HepG2 (cell line): ENCODE results near the gene ZFP36L2. TPM values are rescaled to one million over a fixed set of nuclear protein-coding genes. Genes with fewer than 3 reads are reported as not detected.

Source experiments
- ATF7-NPFF ChIP-seq: sonication (generic); formaldehyde crosslinking; IDR thresholded peaks from 2 replicates; pipeline ENCODE4 v1.8.1; 2023; ENCODE audit warnings: mild to moderate bottlenecking, low read depth, missing genetic modification reagents, moderate library complexity
- KAT2B ChIP-seq: fragments of 150-350 bp; IDR thresholded peaks from 2 replicates; pipeline ENCODE4 v1.6.1; 2014; ENCODE audit warnings: low read depth, low read length, borderline replicate concordance
- MAFK ChIP-seq, 2 experiments: IDR thresholded peaks in 1 of 2; conservative IDR thresholded peaks in 1 of 2; 2 replicates each; pipeline ENCODE4 v1.6.1; 2011; ENCODE audit warnings: improper control_type of control experiment in 2 of 2, low read length in 2 of 2
- NFKB2 ChIP-seq: sonication (generic); formaldehyde crosslinking; IDR thresholded peaks from 2 replicates; pipeline ENCODE4 v1.4.0; 2020; ENCODE audit warnings: missing genetic modification reagents, borderline replicate concordance
- NR2F2 ChIP-seq: IDR thresholded peaks from 2 replicates; pipeline ENCODE4 v1.6.1; 2012; ENCODE audit warnings: low read depth, inconsistent platforms, borderline replicate concordance
- NRL ChIP-seq: sonication (generic); formaldehyde crosslinking; IDR thresholded peaks from 2 replicates; pipeline ENCODE4 v1.5.0; 2020; ENCODE audit warnings: missing genetic modification reagents, mild to moderate bottlenecking, moderate library complexity, borderline replicate concordance
- PPARG ChIP-seq: conservative IDR thresholded peaks from 2 replicates; pipeline ENCODE4 v1.6.1; 2016; ENCODE audit warnings: missing biosample characterization, missing genetic modification reagents
- RBFOX2 ChIP-seq: fragments of 200-400 bp; formaldehyde crosslinking; IDR thresholded peaks from 2 replicates; pipeline ENCODE4 v1.6.1; 2017; ENCODE audit warnings: low read depth, mild to moderate bottlenecking, low read length
- RELA ChIP-seq: sonication (generic); formaldehyde crosslinking; IDR thresholded peaks from 2 replicates; pipeline ENCODE4 v1.4.0; 2020; ENCODE audit warnings: missing genetic modification reagents
- RXRB ChIP-seq: IDR thresholded peaks from 2 replicates; pipeline ENCODE4 v1.6.1; 2016; ENCODE audit warnings: borderline replicate concordance, missing genetic modification reagents, missing compliant biosample characterization
- TBX3 ChIP-seq: fragments of 450-650 bp; IDR thresholded peaks from 2 replicates; pipeline ENCODE4 v1.6.1; 2017; ENCODE audit warnings: antibody characterized with exemption, mild to moderate bottlenecking, inconsistent platforms, borderline replicate concordance
- ZBTB8A ChIP-seq: sonication (generic); formaldehyde crosslinking; IDR thresholded peaks from 2 replicates; pipeline ENCODE4 v1.4.0; 2020; ENCODE audit warnings: mild to moderate bottlenecking, low read depth, missing genetic modification reagents, borderline replicate concordance
- ZEB1 ChIP-seq: IDR thresholded peaks from 2 replicates; pipeline ENCODE4 v1.6.1; 2012; ENCODE audit warnings: mild to moderate bottlenecking, low read depth, inconsistent platforms; ENCODE audit not compliant: insufficient replicate concordance
- ZFP1 ChIP-seq: IDR thresholded peaks from 2 replicates; pipeline ENCODE4 v1.6.1; 2016
- ZNF383 ChIP-seq: sonication (generic); formaldehyde crosslinking; IDR thresholded peaks from 2 replicates; pipeline ENCODE4 v1.4.0; 2020; ENCODE audit warnings: missing genetic modification reagents, mild to moderate bottlenecking, borderline replicate concordance
- ZNF713 ChIP-seq: sonication (generic); formaldehyde crosslinking; IDR thresholded peaks from 2 replicates; pipeline ENCODE4 v1.4.0; 2020; ENCODE audit warnings: mild to moderate bottlenecking, missing genetic modification reagents
- ZNF792 ChIP-seq: IDR thresholded peaks from 2 replicates; pipeline ENCODE4 v1.6.1; 2016
- ZSCAN12 ChIP-seq: sonication (generic); formaldehyde crosslinking; IDR thresholded peaks from 2 replicates; pipeline ENCODE4 v1.9.0; 2021; ENCODE audit warnings: mild to moderate bottlenecking, missing genetic modification reagents
- polyA plus RNA-seq, 8 experiments: library from polyadenylated mRNA; depleted of rRNA in 3 of 8; stranded (reverse) in 7 of 8; unstranded in 1 of 8; fragments of >200 nt; fragmentation: Illumina TruSeq in 4 of 8; extraction: Trizol in 4 of 8; gene quantifications; 2 replicates each; pipeline versions ENCODE4 v1.2.1 to v1.2.3, GENCODE V29; 2011 to 2016; ENCODE audit warnings: low read depth in 4 of 8, missing spikeins in 1 of 8, mixed read lengths in 1 of 8; ENCODE audit not compliant: insufficient read depth in 1 of 8
- total RNA-seq, 5 experiments: library from RNA; depleted of rRNA; stranded (reverse); fragments of >200 nt; fragmentation: Illumina TruSeq; extraction: Trizol; gene quantifications; 2 replicates each; pipeline ENCODE4 v1.2.3, GENCODE V29; 2016; ENCODE audit warnings: low read depth in 1 of 5
- TF ChIP-seq, protein P1 (sequence below): sonication (generic); formaldehyde crosslinking; IDR thresholded peaks from 2 replicates; pipeline ENCODE4 v1.5.0; 2020; ENCODE audit warnings: mild to moderate bottlenecking, missing genetic modification reagents, borderline replicate concordance
- TF ChIP-seq, protein P2 (sequence below): sonication (generic); formaldehyde crosslinking; IDR thresholded peaks from 2 replicates; pipeline ENCODE4 v1.8.1; 2023; ENCODE audit warnings: mild to moderate bottlenecking, moderate library complexity, missing genetic modification reagents
- TF ChIP-seq, protein P3 (sequence below): sonication (generic); formaldehyde crosslinking; IDR thresholded peaks from 2 replicates; pipeline ENCODE4 v1.8.1; 2022; ENCODE audit warnings: mild to moderate bottlenecking, missing genetic modification reagents
- TF ChIP-seq, protein P4 (sequence below): IDR thresholded peaks from 2 replicates; pipeline ENCODE4 v1.6.1; 2012; ENCODE audit warnings: low read length, improper control_type of control experiment

Gene ZFP36L2
- total and polyA plus RNA-seq, 2 of the 13 experiments (the other 11 are each of a cell fraction or from before 2014, with no cell fraction given) = 11.2 to 21.8 TPM

DNA sequence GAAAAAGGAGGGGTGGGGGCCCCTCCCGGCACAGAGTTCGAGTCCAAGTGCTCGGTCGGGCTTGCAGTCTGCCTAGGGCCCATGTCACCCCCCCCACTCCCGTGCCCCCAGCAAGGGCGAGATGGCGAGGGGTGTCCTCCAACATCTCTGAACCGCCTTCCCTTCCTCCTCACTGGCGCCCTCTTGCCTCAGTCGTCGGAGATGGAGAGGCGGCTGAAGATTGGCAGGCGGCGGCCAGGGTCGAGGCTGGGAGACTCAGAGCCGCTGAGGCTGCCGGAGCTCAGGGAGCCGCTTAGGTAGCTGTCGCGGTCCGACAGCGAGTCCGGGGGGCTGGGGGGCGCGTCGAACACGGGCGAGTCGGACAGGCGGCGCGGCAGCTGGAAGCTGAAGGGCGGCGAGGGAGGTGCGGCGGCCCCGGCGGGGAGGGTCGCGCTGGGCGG, 2.3 kb downstream of the ZFP36L2 start (continued):
- TF ChIP-seq, protein P1, sequence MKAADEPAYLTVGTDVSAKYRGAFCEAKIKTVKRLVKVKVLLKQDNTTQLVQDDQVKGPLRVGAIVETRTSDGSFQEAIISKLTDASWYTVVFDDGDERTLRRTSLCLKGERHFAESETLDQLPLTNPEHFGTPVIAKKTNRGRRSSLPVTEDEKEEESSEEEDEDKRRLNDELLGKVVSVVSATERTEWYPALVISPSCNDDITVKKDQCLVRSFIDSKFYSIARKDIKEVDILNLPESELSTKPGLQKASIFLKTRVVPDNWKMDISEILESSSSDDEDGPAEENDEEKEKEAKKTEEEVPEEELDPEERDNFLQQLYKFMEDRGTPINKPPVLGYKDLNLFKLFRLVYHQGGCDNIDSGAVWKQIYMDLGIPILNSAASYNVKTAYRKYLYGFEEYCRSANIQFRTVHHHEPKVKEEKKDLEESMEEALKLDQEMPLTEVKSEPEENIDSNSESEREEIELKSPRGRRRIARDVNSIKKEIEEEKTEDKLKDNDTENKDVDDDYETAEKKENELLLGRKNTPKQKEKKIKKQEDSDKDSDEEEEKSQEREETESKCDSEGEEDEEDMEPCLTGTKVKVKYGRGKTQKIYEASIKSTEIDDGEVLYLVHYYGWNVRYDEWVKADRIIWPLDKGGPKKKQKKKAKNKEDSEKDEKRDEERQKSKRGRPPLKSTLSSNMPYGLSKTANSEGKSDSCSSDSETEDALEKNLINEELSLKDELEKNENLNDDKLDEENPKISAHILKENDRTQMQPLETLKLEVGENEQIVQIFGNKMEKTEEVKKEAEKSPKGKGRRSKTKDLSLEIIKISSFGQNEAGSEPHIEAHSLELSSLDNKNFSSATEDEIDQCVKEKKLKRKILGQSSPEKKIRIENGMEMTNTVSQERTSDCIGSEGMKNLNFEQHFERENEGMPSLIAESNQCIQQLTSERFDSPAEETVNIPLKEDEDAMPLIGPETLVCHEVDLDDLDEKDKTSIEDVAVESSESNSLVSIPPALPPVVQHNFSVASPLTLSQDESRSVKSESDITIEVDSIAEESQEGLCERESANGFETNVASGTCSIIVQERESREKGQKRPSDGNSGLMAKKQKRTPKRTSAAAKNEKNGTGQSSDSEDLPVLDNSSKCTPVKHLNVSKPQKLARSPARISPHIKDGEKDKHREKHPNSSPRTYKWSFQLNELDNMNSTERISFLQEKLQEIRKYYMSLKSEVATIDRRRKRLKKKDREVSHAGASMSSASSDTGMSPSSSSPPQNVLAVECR (CRISPR knock-in tag) = peak; percentile 66; the same call in 1 of the 2 replicates
- TF ChIP-seq NR2F2 (no peak), ZEB1 (no peak), RXRB (peak; percentile 35; the same call in 1 of the 2 replicates), ZNF383 (CRISPR knock-in tag) (no peak), ZNF792 (0 out of 2 replicates have a peak, but pooled peaks have one; percentile 43), RBFOX2 (peak; percentile 78), ZFP1 (CRISPR knock-in tag) (no peak), MAFK (conservative IDR thresholded peaks at IDR 0.05 in 1 of 2, IDR thresholded peaks at IDR 0.05 in 1 of 2; ENCODE audit: low read length in 2 of 2) (no peak), ZBTB8A (no peak), NRL (CRISPR knock-in tag) (no peak), RELA (CRISPR knock-in tag) (no peak), TBX3 (no peak), ZSCAN12 (CRISPR knock-in tag) (no peak), ZNF713 (CRISPR knock-in tag) (no peak), PPARG (CRISPR knock-in tag) (0 out of 2 replicates have a peak, but pooled peaks have one; percentile 36), NFKB2 (no peak), KAT2B (no peak), ATF7-NPFF (CRISPR knock-in tag) (no peak)
- TF ChIP-seq, protein P2, sequence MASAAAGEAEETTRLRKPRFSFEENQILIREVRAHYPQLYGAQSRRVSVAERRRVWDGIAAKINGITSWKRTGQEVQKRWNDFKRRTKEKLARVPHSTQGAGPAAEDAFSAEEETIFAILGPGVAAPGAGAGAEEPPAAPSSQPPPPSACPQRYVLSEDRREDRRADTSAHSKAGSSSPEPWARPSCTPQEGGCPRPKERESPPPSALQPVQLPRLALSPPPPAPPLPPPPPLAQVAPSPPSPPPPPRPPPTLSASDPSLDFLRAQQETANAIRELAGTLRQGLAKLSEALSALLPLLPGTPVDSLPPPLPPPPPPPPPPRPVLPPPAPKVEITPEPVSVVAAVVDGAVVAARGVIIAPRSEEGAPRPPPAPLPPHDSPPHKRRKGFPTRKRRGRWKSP = no peak
- TF ChIP-seq, protein P3, sequence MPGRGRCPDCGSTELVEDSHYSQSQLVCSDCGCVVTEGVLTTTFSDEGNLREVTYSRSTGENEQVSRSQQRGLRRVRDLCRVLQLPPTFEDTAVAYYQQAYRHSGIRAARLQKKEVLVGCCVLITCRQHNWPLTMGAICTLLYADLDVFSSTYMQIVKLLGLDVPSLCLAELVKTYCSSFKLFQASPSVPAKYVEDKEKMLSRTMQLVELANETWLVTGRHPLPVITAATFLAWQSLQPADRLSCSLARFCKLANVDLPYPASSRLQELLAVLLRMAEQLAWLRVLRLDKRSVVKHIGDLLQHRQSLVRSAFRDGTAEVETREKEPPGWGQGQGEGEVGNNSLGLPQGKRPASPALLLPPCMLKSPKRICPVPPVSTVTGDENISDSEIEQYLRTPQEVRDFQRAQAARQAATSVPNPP (CRISPR knock-in tag) = peak; percentile 1; the same call in 1 of the 2 replicates
- TF ChIP-seq, protein P4, sequence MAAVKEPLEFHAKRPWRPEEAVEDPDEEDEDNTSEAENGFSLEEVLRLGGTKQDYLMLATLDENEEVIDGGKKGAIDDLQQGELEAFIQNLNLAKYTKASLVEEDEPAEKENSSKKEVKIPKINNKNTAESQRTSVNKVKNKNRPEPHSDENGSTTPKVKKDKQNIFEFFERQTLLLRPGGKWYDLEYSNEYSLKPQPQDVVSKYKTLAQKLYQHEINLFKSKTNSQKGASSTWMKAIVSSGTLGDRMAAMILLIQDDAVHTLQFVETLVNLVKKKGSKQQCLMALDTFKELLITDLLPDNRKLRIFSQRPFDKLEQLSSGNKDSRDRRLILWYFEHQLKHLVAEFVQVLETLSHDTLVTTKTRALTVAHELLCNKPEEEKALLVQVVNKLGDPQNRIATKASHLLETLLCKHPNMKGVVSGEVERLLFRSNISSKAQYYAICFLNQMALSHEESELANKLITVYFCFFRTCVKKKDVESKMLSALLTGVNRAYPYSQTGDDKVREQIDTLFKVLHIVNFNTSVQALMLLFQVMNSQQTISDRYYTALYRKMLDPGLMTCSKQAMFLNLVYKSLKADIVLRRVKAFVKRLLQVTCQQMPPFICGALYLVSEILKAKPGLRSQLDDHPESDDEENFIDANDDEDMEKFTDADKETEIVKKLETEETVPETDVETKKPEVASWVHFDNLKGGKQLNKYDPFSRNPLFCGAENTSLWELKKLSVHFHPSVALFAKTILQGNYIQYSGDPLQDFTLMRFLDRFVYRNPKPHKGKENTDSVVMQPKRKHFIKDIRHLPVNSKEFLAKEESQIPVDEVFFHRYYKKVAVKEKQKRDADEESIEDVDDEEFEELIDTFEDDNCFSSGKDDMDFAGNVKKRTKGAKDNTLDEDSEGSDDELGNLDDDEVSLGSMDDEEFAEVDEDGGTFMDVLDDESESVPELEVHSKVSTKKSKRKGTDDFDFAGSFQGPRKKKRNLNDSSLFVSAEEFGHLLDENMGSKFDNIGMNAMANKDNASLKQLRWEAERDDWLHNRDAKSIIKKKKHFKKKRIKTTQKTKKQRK = no peak
